RWPE2 (cell line): Measurements from ENCODE around the gene SLC45A3.

Source experiments
- ATAC-seq: fragments of 200-7000 bp; cut with Tn5 transposase; 3 replicates; pipeline ENCODE4 v1.9.1; 2021; ENCODE audit warnings: low read depth
- DNase-seq: peaks from one replicate; pipeline ENCODE4 v3.0.0-alpha.2; 2020; ENCODE audit warnings: low spot score
- H3K27ac ChIP-seq: fragments of 450-650 bp; 2 replicates; pipeline ENCODE4 v1.5.1; 2017; ENCODE audit warnings: mild to moderate bottlenecking; ENCODE audit not compliant: poor library complexity, severe bottlenecking
- H3K27me3 ChIP-seq: fragments of 250-450 bp; sonication (Bioruptor Pico); 2 replicates; pipeline ENCODE4 v1.5.1; 2021; ENCODE audit warnings: mild to moderate bottlenecking, moderate library complexity; ENCODE audit not compliant: insufficient read depth, poor library complexity, severe bottlenecking
- H3K36me3 ChIP-seq: fragments of 250-450 bp; sonication (Bioruptor Pico); 2 replicates; pipeline ENCODE4 v1.5.1; 2020; ENCODE audit warnings: low read depth, mild to moderate bottlenecking, moderate library complexity
- H3K4me1 ChIP-seq: fragments of 250-450 bp; sonication (Bioruptor Pico); 2 replicates; pipeline ENCODE4 v1.5.1; 2021; ENCODE audit warnings: mild to moderate bottlenecking, moderate library complexity; ENCODE audit not compliant: insufficient read depth, poor library complexity, severe bottlenecking
- H3K4me3 ChIP-seq: fragments of 250-450 bp; sonication (Bioruptor Pico); 2 replicates; pipeline ENCODE4 v1.5.1; 2021; ENCODE audit warnings: mild to moderate bottlenecking, moderate library complexity; ENCODE audit not compliant: severe bottlenecking
- H3K9me3 ChIP-seq: fragments of 250-450 bp; sonication (Bioruptor Pico); 2 replicates; pipeline ENCODE4 v1.5.1; 2021; ENCODE audit warnings: mild to moderate bottlenecking, moderate library complexity; ENCODE audit not compliant: severe bottlenecking
- TF ChIP-seq, protein P1 (sequence below): fragments of 450-650 bp; IDR thresholded peaks from one replicate; pipeline ENCODE4 v1.5.1; 2017; ENCODE audit warnings: mild to moderate bottlenecking, moderate library complexity; ENCODE audit not compliant: poor library complexity, severe bottlenecking

Gene SLC45A3

DNA sequence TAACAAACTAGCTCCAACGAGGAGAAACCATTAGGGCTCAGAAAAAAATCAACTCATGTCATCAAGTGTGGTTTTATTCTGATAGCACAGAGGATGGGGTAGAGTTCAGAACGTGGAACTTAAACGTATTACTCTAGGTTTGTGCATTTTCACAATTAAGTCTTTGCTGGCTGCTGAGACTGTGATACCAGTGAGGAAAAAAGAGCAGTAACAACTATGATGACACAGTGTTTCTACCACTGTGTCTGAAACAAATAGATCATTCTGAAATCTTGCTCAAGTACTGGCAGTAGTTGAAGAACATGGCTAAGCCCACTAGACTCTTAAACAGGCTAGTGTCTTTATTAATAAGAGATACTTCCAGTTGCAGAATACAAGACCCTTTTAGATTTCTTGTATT lies 38.7 kb upstream of the SLC45A3 start:
- TF ChIP-seq, protein P1, sequence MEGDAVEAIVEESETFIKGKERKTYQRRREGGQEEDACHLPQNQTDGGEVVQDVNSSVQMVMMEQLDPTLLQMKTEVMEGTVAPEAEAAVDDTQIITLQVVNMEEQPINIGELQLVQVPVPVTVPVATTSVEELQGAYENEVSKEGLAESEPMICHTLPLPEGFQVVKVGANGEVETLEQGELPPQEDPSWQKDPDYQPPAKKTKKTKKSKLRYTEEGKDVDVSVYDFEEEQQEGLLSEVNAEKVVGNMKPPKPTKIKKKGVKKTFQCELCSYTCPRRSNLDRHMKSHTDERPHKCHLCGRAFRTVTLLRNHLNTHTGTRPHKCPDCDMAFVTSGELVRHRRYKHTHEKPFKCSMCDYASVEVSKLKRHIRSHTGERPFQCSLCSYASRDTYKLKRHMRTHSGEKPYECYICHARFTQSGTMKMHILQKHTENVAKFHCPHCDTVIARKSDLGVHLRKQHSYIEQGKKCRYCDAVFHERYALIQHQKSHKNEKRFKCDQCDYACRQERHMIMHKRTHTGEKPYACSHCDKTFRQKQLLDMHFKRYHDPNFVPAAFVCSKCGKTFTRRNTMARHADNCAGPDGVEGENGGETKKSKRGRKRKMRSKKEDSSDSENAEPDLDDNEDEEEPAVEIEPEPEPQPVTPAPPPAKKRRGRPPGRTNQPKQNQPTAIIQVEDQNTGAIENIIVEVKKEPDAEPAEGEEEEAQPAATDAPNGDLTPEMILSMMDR: no peak
- no peak for ATAC-seq
- H3K27ac ChIP-seq: no peak overlapping the region
- H3K4me1 ChIP-seq: no peaks in the 10 kb centered on the region
- no peak overlapping the region for H3K4me3 ChIP-seq
- H3K9me3 ChIP-seq: no peaks in the 10 kb centered on the region
- DNase-seq: no peak
- H3K27me3 ChIP-seq: no peaks in the 10 kb centered on the region
- H3K36me3 ChIP-seq: peaks cover 93% of the 10 kb centered on the region

DNA sequence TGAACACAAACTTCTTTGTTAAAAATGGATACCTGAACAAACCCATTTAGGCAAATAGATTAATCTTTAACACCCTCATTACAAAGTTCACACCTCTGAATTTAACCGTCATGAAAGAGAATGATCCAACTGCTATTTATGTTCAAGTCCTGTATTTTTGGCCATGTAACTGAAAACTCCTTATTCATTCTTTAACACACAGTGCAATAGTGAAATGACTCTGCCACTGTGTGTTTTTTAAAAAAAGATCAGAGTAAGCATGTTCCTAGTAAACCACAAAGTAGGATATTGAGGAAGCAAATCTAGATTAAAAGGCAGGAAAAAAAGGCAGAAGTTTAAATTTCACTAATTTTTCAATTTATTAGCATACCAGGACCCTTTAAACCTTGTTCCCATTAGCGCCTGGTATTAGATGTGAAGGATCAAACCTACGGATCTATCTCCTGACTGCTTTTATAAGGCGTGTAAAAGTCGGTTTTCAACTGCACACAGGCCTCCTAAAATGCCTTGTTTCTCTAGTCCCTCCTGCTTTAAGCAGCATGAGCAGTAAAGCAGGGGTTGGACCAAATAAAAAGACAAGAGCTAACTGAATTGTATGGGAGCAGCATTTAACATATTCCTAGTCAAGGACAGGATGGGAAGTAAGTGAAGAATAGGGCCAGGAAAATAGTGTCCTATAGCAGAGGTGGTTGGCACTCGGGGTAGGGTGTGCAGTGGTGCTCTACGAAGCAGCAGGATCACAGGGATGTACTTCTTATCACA lies 36.2 kb upstream of the SLC45A3 start:
- H3K36me3 ChIP-seq: peaks cover 77% of the 10 kb centered on the region
- TF ChIP-seq, protein P1: no peak
- no peak for ATAC-seq
- H3K4me3 ChIP-seq: no peak overlapping the region
- no peaks in the 10 kb centered on the region for H3K9me3 ChIP-seq
- H3K27ac ChIP-seq: no peak overlapping the region
- no peaks in the 10 kb centered on the region for H3K27me3 ChIP-seq
- no peaks in the 10 kb centered on the region for H3K4me1 ChIP-seq
- no peak for DNase-seq

DNA sequence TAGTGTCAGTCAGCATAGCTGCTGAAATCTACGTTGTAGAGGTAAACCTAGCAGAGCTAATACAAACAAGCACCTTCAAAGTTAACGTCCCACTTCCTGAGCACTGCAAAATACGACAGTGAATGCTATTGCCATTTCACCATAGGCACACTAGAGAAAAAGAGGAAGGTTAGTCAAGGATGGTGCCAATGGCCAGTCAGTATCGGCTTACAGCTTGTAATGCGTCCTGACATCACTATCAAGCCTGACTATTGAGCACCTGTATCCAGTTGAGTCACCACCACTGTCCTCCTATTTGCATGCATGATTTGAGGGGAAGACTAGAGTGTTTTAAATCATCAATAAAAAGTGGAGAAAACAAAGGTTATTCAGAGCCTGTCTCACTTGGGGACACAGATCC lies 35.3 kb upstream of the SLC45A3 start:
- Histone ChIP-seq H3K27ac (no peak overlapping the region), H3K4me3 (no peak overlapping the region), H3K9me3 (no peaks in the 10 kb centered on the region), H3K36me3 (peaks cover 77% of the 10 kb centered on the region), H3K27me3 (no peaks in the 10 kb centered on the region), H3K4me1 (no peaks in the 10 kb centered on the region)
- ATAC-seq (no peak), DNase-seq (no peak)
- TF ChIP-seq, protein P1: no peak

GRCh38 chr1:205714906-205715246 lies 34.6 kb upstream of the SLC45A3 start:
- TF ChIP-seq, protein P1: no peak
- Histone ChIP-seq H3K27ac (no peak overlapping the region), H3K36me3 (peaks cover 77% of the 10 kb centered on the region), H3K4me1 (no peaks in the 10 kb centered on the region), H3K27me3 (no peaks in the 10 kb centered on the region), H3K4me3 (no peak overlapping the region), H3K9me3 (no peaks in the 10 kb centered on the region)
- DNase-seq (no peak), ATAC-seq (no peak)

- Histone ChIP-seq H3K36me3 (peaks cover 77% of the 10 kb centered on the region), H3K4me3 (no peak overlapping the region), H3K27ac (no peak overlapping the region), H3K4me1 (no peaks in the 10 kb centered on the region), H3K9me3 (no peaks in the 10 kb centered on the region), H3K27me3 (no peaks in the 10 kb centered on the region)
- TF ChIP-seq, protein P1: no peak
- ATAC-seq: 0 out of 3 replicates have a peak, but pooled peaks have one; percentile 26
- DNase-seq: no peak
These were observed 34.0 kb upstream of the SLC45A3 start for GRCh38 chr1:205714190-205714905.
